ENCODE data around the gene SNX1.

Gene SNX1

DNA sequence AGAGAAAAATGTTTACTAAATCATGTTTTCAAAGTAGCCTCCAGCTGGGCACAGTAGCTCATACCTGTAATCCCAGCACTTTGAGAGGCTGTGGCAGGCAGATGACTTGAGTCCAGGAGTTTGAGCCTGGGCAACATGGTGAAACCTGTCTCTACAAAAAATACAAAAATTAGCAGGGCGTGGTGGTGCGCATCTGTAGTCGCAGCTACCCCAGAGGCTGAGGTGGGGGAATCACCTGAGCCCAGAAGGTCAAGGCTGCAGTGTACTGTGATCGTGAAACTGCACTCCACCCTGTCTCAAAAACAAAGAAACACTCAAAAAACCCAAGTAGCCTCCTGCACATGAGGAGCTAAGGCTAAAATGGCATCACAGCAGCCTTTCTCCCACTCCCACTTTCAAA is 68.7 kb downstream of the SNX1 start:
- DNase-seq (ENCODE audit: low spot score): no peak

DNA sequence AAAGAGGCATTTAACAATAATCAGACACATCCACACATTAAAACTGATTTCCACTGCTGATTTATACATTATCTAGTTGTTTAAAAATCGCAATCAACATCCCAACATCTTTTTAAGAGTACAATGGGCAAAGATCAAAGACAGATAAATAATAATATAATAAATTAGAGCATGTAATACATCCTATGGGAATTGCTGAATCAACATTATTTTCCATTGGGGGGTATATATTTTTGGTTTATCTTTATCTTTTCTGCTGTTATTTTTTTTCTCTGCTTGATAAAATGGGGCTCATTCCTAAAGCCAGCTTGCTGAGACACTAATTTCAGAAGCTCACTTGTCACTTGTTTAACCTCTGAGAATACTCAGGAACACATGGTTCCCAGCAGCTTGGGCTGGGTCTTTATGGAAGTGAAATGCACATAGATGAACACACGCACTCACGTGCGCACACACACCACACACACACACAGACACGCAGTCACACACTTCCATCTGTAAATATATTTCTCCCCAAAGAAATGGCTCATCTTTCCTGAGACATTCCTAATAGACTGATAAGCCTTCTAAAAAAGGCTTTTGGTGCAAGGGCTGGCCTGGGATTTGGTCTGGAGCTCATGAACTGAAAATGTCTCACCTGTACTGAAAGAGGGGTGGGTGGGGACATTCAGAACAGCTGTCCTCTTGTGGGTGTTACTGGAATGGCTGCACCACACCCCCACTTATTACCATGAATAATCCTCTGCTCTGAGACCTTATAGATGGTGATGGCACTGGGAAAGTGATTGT is 70.5 kb downstream of the SNX1 start:
- no peak for DNase-seq (ENCODE audit: low spot score)

DNA sequence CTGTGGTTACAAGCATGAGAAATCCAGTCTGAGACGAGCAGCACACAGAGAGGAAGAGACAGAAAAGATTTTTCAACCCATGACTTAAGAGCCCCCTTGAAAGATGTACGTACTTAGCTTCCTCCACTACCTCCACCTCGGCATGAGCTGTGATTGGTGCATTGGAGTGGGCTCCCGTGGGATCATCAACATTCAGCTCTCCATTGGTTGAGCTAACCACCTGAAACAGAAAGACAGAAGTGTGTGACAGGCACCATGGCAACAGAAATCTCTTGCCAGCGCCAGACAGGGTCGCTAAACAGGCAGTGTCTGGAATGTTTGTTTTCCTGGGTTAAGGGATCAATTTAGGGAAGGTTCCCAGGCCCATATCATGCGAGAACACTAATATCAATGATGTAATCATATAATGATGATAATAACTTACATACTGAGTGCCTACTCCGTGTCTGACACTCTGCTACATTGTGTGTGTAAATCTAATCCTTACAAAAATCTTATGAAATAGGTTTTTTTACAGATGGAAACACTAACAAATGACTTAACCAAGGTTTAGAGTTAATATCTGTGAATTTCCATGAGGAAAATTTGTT is 84.5 kb downstream of the SNX1 start:
- DNase-seq (ENCODE audit: low spot score): no peak

DNA sequence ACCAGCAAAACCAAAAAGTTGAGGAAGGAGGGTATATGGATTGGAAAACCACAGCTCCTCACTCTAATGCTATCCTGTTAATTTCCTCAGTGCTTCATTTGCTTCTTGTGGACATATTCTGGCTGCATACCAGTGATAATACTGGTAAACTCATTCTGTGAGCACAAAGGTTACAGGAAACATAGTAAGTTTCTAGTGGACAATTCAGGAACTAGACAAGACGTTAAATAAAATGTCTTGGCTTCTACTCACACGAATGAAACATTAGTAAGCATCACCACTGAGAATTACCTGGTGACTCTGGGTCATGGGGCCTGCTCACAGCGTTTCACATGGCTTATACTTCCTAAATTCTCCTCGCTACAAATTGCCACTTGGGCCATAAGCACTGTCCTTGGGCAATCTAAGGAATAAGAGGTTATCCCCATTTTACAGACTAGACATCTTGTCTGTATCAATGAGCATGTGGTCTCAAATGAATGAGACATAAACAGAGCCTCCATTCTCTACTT is 87.1 kb downstream of the SNX1 start:
- no peak for DNase-seq (ENCODE audit: low spot score)

DNA sequence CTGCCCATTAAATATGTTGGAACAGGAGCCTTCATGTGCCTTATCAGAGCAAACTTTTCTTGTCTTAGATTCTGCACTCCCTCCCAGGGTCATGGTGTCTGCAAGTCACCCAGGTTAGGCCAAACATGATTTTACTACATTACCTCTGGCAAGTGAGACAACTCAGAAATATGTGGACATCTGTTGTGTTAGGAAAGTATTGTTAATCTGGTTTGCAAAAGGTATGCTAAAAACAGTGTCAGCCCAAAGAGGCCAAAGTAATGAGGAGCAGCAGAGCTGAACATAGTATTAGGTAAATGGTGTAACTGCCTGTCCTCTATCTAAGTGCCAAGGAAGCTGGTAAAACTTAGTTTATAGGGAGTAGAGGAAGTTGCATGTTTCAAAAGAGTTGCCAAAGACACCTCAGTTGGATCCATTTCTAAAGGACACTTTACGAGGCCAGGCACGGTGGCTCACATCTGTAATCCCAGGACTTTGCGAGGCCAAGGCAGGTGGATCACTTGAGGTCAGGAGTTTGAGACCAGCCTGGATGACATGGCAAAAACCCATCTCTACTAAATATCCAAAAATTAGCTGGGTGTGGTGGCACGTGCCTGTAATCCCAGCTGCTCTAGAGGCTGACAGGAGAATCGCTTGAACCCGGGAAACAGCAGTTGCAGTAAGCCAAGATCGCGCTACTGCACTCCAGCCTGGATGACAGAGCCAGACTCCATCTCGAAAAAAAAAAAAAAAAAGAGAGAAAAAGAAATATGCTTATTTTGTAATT is 89.5 kb downstream of the SNX1 start:
- DNase-seq (ENCODE audit: low spot score): no peak

DNA sequence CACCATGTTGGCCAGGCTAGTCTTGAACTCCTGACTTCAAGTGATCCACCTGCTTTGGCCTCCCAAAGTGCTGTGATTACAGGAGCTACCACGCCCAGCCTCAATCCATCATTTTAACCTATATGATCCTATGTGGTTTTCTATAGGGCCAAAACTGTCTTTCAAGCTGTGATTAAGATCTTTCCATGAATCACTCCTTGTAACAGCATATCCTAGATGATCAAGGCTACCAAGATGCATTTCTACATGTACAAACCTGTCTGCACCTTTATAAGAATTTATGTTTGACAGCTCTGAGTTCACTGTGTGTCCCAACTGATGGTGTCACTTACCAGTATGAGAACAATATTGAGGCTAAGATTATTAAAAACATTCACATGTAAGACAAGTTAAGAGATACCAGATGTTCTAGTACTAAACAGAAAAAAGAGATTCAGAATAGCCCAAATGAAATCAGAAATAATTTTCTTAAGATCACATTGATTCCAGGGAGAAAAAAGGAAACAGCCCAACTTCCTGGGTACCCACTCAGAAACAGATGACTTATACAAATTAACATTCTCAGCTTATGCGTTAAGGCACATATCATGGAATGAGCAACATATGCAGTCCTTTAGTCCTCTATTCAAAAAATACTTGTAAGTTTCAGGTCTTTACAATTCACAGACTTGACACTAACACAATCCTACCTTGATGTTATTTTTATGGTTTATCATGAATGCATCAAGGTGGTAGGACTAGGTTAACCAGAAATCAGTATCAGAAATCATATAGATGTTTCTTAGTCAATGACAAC is 91.8 kb downstream of the SNX1 start:
- DNase-seq (ENCODE audit: low spot score): no peak

All from HuH-7 (cell line).